GM19043 (cell line): ENCODE measurements around the gene ZNF484.
A peak's percentile ranks its signal among the peaks of the same experiment; 100 is the strongest.
"Not testable (repeated sequence)": the region's sequence is repeated elsewhere in the genome, so short reads cannot be mapped to it uniquely, and the experiment has no call there.

Experiments used
- ATAC-seq: cut with Tn5 transposase; IDR thresholded peaks from one replicate; pipeline ENCODE4 v1.9.1; 2021; ENCODE audit warnings: low read depth; ENCODE audit not compliant: unreplicated experiment

Gene ZNF484

GRCh38 chr9:92877531-92878430 is at the start of gene ZNF484:
Gene ZNF484 (minus strand): TSS chr9:92878038. CDS start chr9:92875029, 3,009 bp downstream.
- peak; percentile 97 for ATAC-seq

GRCh38 chr9:92920437-92920836 is 42.6 kb upstream of the ZNF484 start:
- ATAC-seq = no peak

GRCh38 chr9:92917176-92917800 is 39.5 kb upstream of the ZNF484 start:
- ATAC-seq = no peak

- ATAC-seq = no peak
Measured at GRCh38 chr9:92911511-92912475, 34.0 kb upstream of the ZNF484 start.

GRCh38 chr9:92905137-92905536 is 27.3 kb upstream of the ZNF484 start:
- ATAC-seq = not testable (repeated sequence)

GRCh38 chr9:92897323-92897722 is 19.5 kb upstream of the ZNF484 start:
- no peak for ATAC-seq

GRCh38 chr9:92895812-92896436 is 18.1 kb upstream of the ZNF484 start:
- ATAC-seq = no peak

- ATAC-seq = no peak
Measured at GRCh38 chr9:92894711-92895362, 17.0 kb upstream of the ZNF484 start.

- ATAC-seq = not testable (repeated sequence)
Measured at GRCh38 chr9:92893916-92894610, 16.2 kb upstream of the ZNF484 start.

GRCh38 chr9:92892276-92892675 is 14.4 kb upstream of the ZNF484 start:
- not testable (repeated sequence) for ATAC-seq

GRCh38 chr9:92890761-92891160 is 12.9 kb upstream of the ZNF484 start:
- no peak for ATAC-seq

- ATAC-seq = no peak
Measured at GRCh38 chr9:92887880-92888338, 10.1 kb upstream of the ZNF484 start.

GRCh38 chr9:92886846-92887610 is 9.2 kb upstream of the ZNF484 start:
- ATAC-seq = not testable (repeated sequence)

- ATAC-seq = not testable (repeated sequence)
Measured at GRCh38 chr9:92883666-92884405, 6.0 kb upstream of the ZNF484 start.

GRCh38 chr9:92882276-92882675 is 4.4 kb upstream of the ZNF484 start:
- no peak for ATAC-seq

- ATAC-seq = no peak
Measured at GRCh38 chr9:92875373-92875772, 2.5 kb downstream of the ZNF484 start.

GRCh38 chr9:92870289-92870688 is 7.5 kb downstream of the ZNF484 start:
- ATAC-seq = no peak

GRCh38 chr9:92866600-92866999 is 11.2 kb downstream of the ZNF484 start:
- ATAC-seq = not testable (repeated sequence)
